Measurements from ENCODE around the gene NAV1.
A peak's percentile ranks its signal among the peaks of the same experiment; 100 is the strongest.

The NAV1 gene

GRCh38 chr1:201536558-201536957, 2.4 kb upstream of the NAV1 start:
- Histone ChIP-seq H3K9me3 (ENCODE audit: severe bottlenecking) (no peaks in the 10 kb centered on the region), H3K4me3 (ENCODE audit: severe bottlenecking) (no peak overlapping the region), H3K27me3 (ENCODE audit: insufficient read depth, poor library complexity, severe bottlenecking) (no peaks in the 10 kb centered on the region), H3K4me1 (ENCODE audit: insufficient read depth, poor library complexity, severe bottlenecking) (peaks cover 25% of the 10 kb centered on the region), H3K36me3 (ENCODE audit: low read depth) (no peaks in the 10 kb centered on the region), H3K27ac (ENCODE audit: poor library complexity, severe bottlenecking) (peak overlapping the region; percentile 11)
- no peak for DNase-seq (ENCODE audit: low spot score)
- TF ChIP-seq, protein P1, sequence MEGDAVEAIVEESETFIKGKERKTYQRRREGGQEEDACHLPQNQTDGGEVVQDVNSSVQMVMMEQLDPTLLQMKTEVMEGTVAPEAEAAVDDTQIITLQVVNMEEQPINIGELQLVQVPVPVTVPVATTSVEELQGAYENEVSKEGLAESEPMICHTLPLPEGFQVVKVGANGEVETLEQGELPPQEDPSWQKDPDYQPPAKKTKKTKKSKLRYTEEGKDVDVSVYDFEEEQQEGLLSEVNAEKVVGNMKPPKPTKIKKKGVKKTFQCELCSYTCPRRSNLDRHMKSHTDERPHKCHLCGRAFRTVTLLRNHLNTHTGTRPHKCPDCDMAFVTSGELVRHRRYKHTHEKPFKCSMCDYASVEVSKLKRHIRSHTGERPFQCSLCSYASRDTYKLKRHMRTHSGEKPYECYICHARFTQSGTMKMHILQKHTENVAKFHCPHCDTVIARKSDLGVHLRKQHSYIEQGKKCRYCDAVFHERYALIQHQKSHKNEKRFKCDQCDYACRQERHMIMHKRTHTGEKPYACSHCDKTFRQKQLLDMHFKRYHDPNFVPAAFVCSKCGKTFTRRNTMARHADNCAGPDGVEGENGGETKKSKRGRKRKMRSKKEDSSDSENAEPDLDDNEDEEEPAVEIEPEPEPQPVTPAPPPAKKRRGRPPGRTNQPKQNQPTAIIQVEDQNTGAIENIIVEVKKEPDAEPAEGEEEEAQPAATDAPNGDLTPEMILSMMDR (IDR thresholded peaks at IDR 0.05; ENCODE audit: poor library complexity, severe bottlenecking): no peak
- ATAC-seq (ENCODE audit: low read depth): peak; percentile 72

DNA sequence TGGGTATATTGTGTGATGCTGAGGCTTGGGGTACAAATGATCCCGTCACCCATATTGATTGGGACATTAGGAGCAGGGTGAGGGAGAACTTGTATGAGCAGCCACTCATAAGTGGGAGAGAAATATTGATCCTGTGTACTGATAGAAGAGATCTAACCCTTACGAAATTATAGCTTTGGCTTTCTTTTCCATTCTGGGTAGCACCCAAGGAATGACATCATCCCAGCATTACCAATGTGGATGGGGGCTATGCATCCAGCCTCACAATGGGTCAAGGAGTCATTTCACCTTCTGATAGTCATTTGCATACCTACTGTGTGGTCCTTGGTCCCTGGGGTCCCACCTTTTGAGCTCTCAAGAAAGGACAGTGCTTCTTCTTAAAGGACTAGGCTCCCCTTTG, 1.9 kb upstream of the NAV1 start:
- no peak for ATAC-seq (ENCODE audit: low read depth)
- H3K4me3 ChIP-seq (ENCODE audit: severe bottlenecking): no peak overlapping the region

GRCh38 chr1:201537467-201537866, 1.5 kb upstream of the NAV1 start:
- H3K36me3 ChIP-seq (ENCODE audit: low read depth): no peaks in the 10 kb centered on the region
- H3K27ac ChIP-seq (ENCODE audit: poor library complexity, severe bottlenecking): no peak overlapping the region
- H3K9me3 ChIP-seq (ENCODE audit: severe bottlenecking): no peaks in the 10 kb centered on the region
- no peak for DNase-seq (ENCODE audit: low spot score)
- H3K27me3 ChIP-seq (ENCODE audit: insufficient read depth, poor library complexity, severe bottlenecking): no peaks in the 10 kb centered on the region
- peaks cover 25% of the 10 kb centered on the region for H3K4me1 ChIP-seq (ENCODE audit: insufficient read depth, poor library complexity, severe bottlenecking)
- H3K4me3 ChIP-seq (ENCODE audit: severe bottlenecking): no peak overlapping the region
- ATAC-seq (ENCODE audit: low read depth): no peak
- TF ChIP-seq, protein P1 (IDR thresholded peaks at IDR 0.05; ENCODE audit: poor library complexity, severe bottlenecking): no peak

More for the DNA sequence above, 1.9 kb upstream of the NAV1 start:
- TF ChIP-seq, protein P1 (IDR thresholded peaks at IDR 0.05; ENCODE audit: poor library complexity, severe bottlenecking): no peak
- Histone ChIP-seq H3K4me1 (ENCODE audit: insufficient read depth, poor library complexity, severe bottlenecking) (peaks cover 25% of the 10 kb centered on the region), H3K27ac (ENCODE audit: poor library complexity, severe bottlenecking) (peak overlapping the region; percentile 11), H3K9me3 (ENCODE audit: severe bottlenecking) (no peaks in the 10 kb centered on the region), H3K36me3 (ENCODE audit: low read depth) (no peaks in the 10 kb centered on the region), H3K27me3 (ENCODE audit: insufficient read depth, poor library complexity, severe bottlenecking) (no peaks in the 10 kb centered on the region)
- no peak for DNase-seq (ENCODE audit: low spot score)

DNA sequence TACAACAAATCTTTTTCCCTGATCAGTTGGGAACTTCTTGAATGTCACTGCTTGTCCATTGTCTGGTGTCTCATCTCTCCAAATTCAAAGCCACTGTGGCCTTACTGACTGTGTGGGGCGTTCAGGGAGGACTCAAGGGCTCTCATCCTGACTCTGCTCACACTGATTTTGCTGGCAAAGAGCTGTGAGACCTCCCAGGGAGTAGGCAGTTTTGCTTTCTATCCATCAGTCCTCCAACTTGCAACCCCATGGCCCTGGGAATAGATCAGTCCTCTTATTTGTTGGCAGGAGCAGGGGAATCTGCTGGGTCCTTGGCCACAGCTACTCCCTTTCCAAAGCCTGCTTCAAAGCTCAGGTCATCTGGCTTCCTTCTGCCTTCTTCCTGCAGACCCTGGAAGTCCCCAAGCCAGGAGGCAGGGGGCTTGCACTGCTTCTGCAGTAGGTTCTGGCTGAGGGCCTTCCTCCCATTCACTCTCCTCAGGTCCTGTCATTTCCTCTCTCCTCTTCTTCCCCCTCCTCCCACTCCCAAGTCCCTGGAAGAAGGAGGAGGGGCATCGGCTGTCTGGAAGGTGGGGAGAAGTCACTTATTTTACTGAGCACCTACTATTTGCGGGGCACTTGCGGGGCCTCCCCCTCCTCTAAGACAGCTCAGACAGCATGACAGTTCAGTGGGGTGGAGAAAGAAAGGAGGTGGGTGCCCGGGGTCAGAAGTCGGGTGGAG, 876 bp upstream of the NAV1 start:
- Histone ChIP-seq H3K36me3 (ENCODE audit: low read depth) (no peaks in the 10 kb centered on the region), H3K27me3 (ENCODE audit: insufficient read depth, poor library complexity, severe bottlenecking) (no peaks in the 10 kb centered on the region), H3K27ac (ENCODE audit: poor library complexity, severe bottlenecking) (peak overlapping the region; percentile 6), H3K4me3 (ENCODE audit: severe bottlenecking) (peak overlapping the region; percentile 67), H3K4me1 (ENCODE audit: insufficient read depth, poor library complexity, severe bottlenecking) (peaks cover 25% of the 10 kb centered on the region), H3K9me3 (ENCODE audit: severe bottlenecking) (no peaks in the 10 kb centered on the region)
- TF ChIP-seq, protein P1 (IDR thresholded peaks at IDR 0.05; ENCODE audit: poor library complexity, severe bottlenecking): no peak
- no peak for DNase-seq (ENCODE audit: low spot score)
- ATAC-seq (ENCODE audit: low read depth): no peak
